Measurements from ENCODE around the gene CIAO1.

The CIAO1 gene

DNA sequence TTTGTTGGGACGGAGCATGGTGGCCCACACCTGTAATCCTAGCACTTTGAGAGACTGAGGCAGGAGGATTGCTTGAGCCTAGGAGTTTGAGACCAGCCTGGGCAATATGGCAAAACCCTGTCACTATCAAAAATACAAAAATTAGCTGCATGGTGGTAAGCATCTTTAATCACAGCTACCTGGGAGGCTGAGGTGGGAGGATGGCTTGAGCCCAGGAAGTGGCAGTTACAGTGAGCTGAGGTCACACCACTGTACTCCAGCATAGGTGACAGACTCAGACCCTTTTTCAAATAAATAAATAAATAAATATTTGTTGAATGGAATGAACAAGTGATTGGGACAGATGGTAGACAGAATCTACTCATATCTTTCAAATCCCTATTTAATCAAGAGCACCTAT, 53.4 kb downstream of the CIAO1 start:
- no peak for DNase-seq (ENCODE audit: extremely low read depth, insufficient read length)
- no peak overlapping the region for H3K4me3 ChIP-seq (replicated peaks; ENCODE audit: low read depth, low read length)
- H3K27me3 ChIP-seq (replicated peaks; ENCODE audit: control insufficient read depth, insufficient read depth, low read length): no peaks in the 10 kb centered on the region
- TF ChIP-seq, protein P1, sequence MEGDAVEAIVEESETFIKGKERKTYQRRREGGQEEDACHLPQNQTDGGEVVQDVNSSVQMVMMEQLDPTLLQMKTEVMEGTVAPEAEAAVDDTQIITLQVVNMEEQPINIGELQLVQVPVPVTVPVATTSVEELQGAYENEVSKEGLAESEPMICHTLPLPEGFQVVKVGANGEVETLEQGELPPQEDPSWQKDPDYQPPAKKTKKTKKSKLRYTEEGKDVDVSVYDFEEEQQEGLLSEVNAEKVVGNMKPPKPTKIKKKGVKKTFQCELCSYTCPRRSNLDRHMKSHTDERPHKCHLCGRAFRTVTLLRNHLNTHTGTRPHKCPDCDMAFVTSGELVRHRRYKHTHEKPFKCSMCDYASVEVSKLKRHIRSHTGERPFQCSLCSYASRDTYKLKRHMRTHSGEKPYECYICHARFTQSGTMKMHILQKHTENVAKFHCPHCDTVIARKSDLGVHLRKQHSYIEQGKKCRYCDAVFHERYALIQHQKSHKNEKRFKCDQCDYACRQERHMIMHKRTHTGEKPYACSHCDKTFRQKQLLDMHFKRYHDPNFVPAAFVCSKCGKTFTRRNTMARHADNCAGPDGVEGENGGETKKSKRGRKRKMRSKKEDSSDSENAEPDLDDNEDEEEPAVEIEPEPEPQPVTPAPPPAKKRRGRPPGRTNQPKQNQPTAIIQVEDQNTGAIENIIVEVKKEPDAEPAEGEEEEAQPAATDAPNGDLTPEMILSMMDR (IDR thresholded peaks at IDR 0.05; ENCODE audit: insufficient read depth, low read length, poor library complexity, severe bottlenecking): no peak
- H3K36me3 ChIP-seq (ENCODE audit: control insufficient read depth, insufficient read depth, low read length): no peaks in the 10 kb centered on the region

DNA sequence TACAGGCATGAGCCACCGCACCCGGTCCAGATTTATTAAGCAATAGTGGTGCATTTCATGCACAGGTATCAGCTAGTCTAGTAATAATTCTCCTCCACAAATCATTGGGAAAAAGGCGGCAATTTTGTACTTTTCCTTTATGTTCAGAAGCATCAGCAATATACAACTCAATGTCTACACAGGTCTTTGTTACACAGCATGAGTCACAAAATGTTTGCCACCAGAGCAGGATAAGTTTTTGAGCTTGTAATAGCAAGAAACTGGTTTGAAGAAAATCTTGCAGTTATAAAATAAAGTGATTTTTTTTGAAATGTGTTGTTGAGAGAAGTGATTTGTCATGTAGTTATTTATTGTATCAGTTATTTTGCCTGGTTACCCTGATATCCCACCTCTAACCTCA, 54.3 kb downstream of the CIAO1 start:
- no peaks in the 10 kb centered on the region for H3K27me3 ChIP-seq (replicated peaks; ENCODE audit: control insufficient read depth, insufficient read depth, low read length)

DNA sequence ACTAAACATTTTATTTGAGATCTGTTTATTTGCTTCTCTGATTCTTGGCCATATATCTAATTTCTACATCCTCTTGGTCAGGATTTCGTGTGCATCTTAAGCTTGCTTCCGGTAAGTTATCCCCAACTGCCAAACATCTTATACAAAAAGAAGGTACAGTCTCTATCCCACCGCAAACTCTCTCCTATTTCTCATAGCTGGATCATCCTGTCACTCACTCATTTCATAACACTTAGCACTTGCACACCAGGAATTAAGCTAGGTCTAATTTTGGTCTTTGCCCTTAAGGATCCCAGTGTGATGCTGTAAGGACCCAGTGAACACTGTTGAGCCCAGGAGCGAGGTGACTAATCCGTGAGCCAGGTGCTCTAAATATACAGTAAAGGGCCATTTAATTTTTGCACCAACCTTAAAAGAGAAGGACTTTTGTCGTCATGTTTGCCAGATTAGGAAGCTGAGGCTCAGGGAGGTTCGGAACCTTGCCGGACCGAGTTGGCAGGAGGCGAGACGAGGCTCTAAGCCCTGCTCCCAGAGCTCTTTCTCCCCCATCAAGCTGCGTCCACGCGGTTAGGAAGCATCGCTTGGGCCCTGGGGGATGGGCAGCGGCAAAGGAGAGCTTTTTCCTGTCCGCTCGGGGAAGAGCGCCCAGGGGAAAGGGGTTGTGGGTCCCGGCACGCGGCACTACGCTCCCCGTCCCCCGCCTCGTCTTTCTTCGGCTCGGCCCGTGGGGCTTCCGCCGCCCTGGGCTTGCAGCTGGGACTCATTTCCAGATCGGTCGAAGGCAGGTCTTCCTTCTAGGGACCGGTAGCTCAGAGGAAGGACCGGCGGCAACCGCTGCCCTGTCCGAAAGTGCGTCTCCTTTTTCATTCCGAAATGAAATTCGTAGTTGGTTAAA, 55.0 kb downstream of the CIAO1 start:
- Histone ChIP-seq H3K27me3 (replicated peaks; ENCODE audit: control insufficient read depth, insufficient read depth, low read length) (no peaks in the 10 kb centered on the region), H3K36me3 (ENCODE audit: control insufficient read depth, insufficient read depth, low read length) (no peaks in the 10 kb centered on the region), H3K4me3 (replicated peaks; ENCODE audit: low read depth, low read length) (peak overlapping the region; percentile 84)
- no peak for DNase-seq (ENCODE audit: extremely low read depth, insufficient read length)
- TF ChIP-seq, protein P1 (IDR thresholded peaks at IDR 0.05; ENCODE audit: insufficient read depth, low read length, poor library complexity, severe bottlenecking): no peak

More for the DNA sequence above, 54.3 kb downstream of the CIAO1 start:
- Histone ChIP-seq H3K4me3 (replicated peaks; ENCODE audit: low read depth, low read length) (peak overlapping the region; percentile 84), H3K36me3 (ENCODE audit: control insufficient read depth, insufficient read depth, low read length) (no peaks in the 10 kb centered on the region)
- TF ChIP-seq, protein P1 (IDR thresholded peaks at IDR 0.05; ENCODE audit: insufficient read depth, low read length, poor library complexity, severe bottlenecking): no peak
- DNase-seq (ENCODE audit: extremely low read depth, insufficient read length): no peak

All from GM06990 (cell line).